Lung (tissue), 12 donors: ENCODE results near the gene PLCL1. TPM values are rescaled to one million over a fixed set of nuclear protein-coding genes. Genes with fewer than 3 reads are reported as not detected.

Experiments used
- ATAC-seq: fragments of 200-7000 bp; cut with Tn5 transposase; one replicate; pipeline ENCODE4 v1.9.1; 2020; ENCODE audit warnings: moderate number of reproducible peaks; ENCODE audit not compliant: insufficient read depth, low FRiP score
- DNase-seq, 3 donors: peaks; one replicate each; pipeline ENCODE4 v3.0.0-alpha.2; 2013 to 2017
- H3K27ac ChIP-seq, 2 donors: one replicate each; pipeline ENCODE4 v1.5.1; 2013; ENCODE audit warnings: mild to moderate bottlenecking in 2 of 2, moderate library complexity in 2 of 2, control low read depth in 1 of 2, inconsistent platforms in 1 of 2, low read depth in 1 of 2, low read length in 1 of 2
- H3K27me3 ChIP-seq, 3 donors: one replicate each; pipeline ENCODE4 v1.5.1; 2013; ENCODE audit warnings: low read length in 2 of 3; ENCODE audit not compliant: control insufficient read depth in 3 of 3, insufficient read depth in 3 of 3
- H3K36me3 ChIP-seq, 4 donors: one replicate each; pipeline ENCODE4 v1.5.1; 2013; ENCODE audit warnings: low read length in 4 of 4, mild to moderate bottlenecking in 1 of 4, moderate library complexity in 1 of 4; ENCODE audit not compliant: control insufficient read depth in 4 of 4, insufficient read depth in 4 of 4
- H3K4me1 ChIP-seq, 5 donors: one replicate each; pipeline ENCODE4 v1.5.1; 2013; ENCODE audit warnings: low read length in 5 of 5, mild to moderate bottlenecking in 2 of 5, moderate library complexity in 1 of 5; ENCODE audit not compliant: control insufficient read depth in 5 of 5, insufficient read depth in 5 of 5
- H3K4me3 ChIP-seq: one replicate; pipeline ENCODE4 v1.5.1; 2013; ENCODE audit warnings: mild to moderate bottlenecking, control low read depth, moderate library complexity
- H3K9ac ChIP-seq, 2 donors: one replicate each; pipeline ENCODE4 v1.5.1; 2013; ENCODE audit warnings: low read length in 2 of 2, control low read depth in 1 of 2; ENCODE audit not compliant: insufficient read depth in 1 of 2
- H3K9me3 ChIP-seq, 4 donors: one replicate each; pipeline ENCODE4 v1.5.1; 2013; ENCODE audit warnings: low read length in 3 of 4, mild to moderate bottlenecking in 1 of 4, moderate library complexity in 1 of 4; ENCODE audit not compliant: control insufficient read depth in 4 of 4, insufficient read depth in 3 of 4
- CTCF ChIP-seq: IDR thresholded peaks from 2 replicates; pipeline ENCODE4 v1.5.1; 2012; ENCODE audit warnings: mild to moderate bottlenecking; ENCODE audit errors: control extremely low read depth, extremely low read depth
- WGBS, 2 donors: extraction: QIAGEN DNeasy Blood & Tissue Kit; methylation state at CpG; one replicate each; pipeline ENCODE4 v1.1.7; 2013; 5-methylcytosine and 5-hydroxymethylcytosine counted together
- polyA plus RNA-seq, 2 donors: library from polyadenylated mRNA; stranded (reverse); fragments of 200-250 nt; gene quantifications; one replicate each; pipeline ENCODE4 v1.2.1, GENCODE V29; 2013
- total RNA-seq, 2 donors: library from RNA; depleted of rRNA in 1 of 2; stranded (reverse); fragments of >200 nt in 1 of 2; gene quantifications; one replicate each; pipeline ENCODE4 v1.2.1, GENCODE V29; 2014 to 2021
- donor health status: control.
- donor health status: control.
- donor health status: Bipolar disorder and iron deficiency.
- donor health status: healthy.
- donor health status: DM: yes; HTN: yes; CAD: no.

Gene PLCL1
- total and polyA plus RNA-seq, 4 donors: 1.1 to 13.0 (median 2.9) TPM

GRCh38 chr2:197975931-197976519 is 171.6 kb downstream of the PLCL1 start:
- no peak overlapping the region for H3K27ac ChIP-seq
- ATAC-seq: no peak
- H3K9me3 ChIP-seq: no peaks in the 10 kb centered on the region
- no peak overlapping the region for H3K9ac ChIP-seq
- TF ChIP-seq CTCF: no peak
- H3K4me1 ChIP-seq: peaks cover 0 to 23% (median 10%) of the 10 kb centered on the region in 5 donors
- no peaks in the 10 kb centered on the region for H3K36me3 ChIP-seq
- no peaks in the 10 kb centered on the region for H3K27me3 ChIP-seq
- H3K4me3 ChIP-seq: no peak overlapping the region
- peak; percentile 40 to 84 (median 83) for DNase-seq
- WGBS, 2 donors: 75 to 86% methylated on average over 5 of the region's 5 CpGs

GRCh38 chr2:197978971-197979370 is 174.6 kb downstream of the PLCL1 start:
- no peak overlapping the region for H3K4me3 ChIP-seq
- H3K27ac ChIP-seq: no peak overlapping the region
- H3K9ac ChIP-seq: no peak overlapping the region
- 89 to 95% methylated on average over 4 of the region's 4 CpGs for WGBS, 2 donors
- no peak for TF ChIP-seq CTCF
- no peak for DNase-seq
- peaks cover 0 to 16% (median 0%) of the 10 kb centered on the region in 5 donors for H3K4me1 ChIP-seq
- H3K27me3 ChIP-seq: no peaks in the 10 kb centered on the region
- no peaks in the 10 kb centered on the region for H3K9me3 ChIP-seq
- no peaks in the 10 kb centered on the region for H3K36me3 ChIP-seq
- no peak for ATAC-seq

GRCh38 chr2:197982565-197982964 is 178.2 kb downstream of the PLCL1 start:
- ATAC-seq: no peak
- H3K9me3 ChIP-seq: no peaks in the 10 kb centered on the region

More at GRCh38 chr2:197982565-197982964, 178.2 kb downstream of the PLCL1 start:
- no peaks in the 10 kb centered on the region for H3K27me3 ChIP-seq
- no peak overlapping the region for H3K9ac ChIP-seq
- no peak overlapping the region for H3K4me3 ChIP-seq
- no peak overlapping the region for H3K27ac ChIP-seq
- 95 to 97% methylated on average over 2 of the region's 2 CpGs for WGBS, 2 donors
- no peak for TF ChIP-seq CTCF
- DNase-seq: no peak
- no peaks in the 10 kb centered on the region for H3K36me3 ChIP-seq
- H3K4me1 ChIP-seq: peaks cover 0 to 10% (median 2%) of the 10 kb centered on the region in 5 donors
